ENCODE data around the gene NOL4L.

The NOL4L gene

GRCh38 chr20:32458061-32458836 lies 126.9 kb downstream of the NOL4L start:
- no peak for DNase-seq (ENCODE audit: low read depth)
- TF ChIP-seq, protein P1, sequence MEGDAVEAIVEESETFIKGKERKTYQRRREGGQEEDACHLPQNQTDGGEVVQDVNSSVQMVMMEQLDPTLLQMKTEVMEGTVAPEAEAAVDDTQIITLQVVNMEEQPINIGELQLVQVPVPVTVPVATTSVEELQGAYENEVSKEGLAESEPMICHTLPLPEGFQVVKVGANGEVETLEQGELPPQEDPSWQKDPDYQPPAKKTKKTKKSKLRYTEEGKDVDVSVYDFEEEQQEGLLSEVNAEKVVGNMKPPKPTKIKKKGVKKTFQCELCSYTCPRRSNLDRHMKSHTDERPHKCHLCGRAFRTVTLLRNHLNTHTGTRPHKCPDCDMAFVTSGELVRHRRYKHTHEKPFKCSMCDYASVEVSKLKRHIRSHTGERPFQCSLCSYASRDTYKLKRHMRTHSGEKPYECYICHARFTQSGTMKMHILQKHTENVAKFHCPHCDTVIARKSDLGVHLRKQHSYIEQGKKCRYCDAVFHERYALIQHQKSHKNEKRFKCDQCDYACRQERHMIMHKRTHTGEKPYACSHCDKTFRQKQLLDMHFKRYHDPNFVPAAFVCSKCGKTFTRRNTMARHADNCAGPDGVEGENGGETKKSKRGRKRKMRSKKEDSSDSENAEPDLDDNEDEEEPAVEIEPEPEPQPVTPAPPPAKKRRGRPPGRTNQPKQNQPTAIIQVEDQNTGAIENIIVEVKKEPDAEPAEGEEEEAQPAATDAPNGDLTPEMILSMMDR (IDR thresholded peaks at IDR 0.05; ENCODE audit: insufficient read depth, low read depth, low read length, missing control alignments), result no peak
- no peak overlapping the region for H3K4me3 ChIP-seq (ENCODE audit: low read depth, low read length)

- peak overlapping the region; percentile 35 for H3K4me3 ChIP-seq (ENCODE audit: low read depth, low read length)
- peak; percentile 42 for DNase-seq (ENCODE audit: low read depth)
- TF ChIP-seq, protein P1 (IDR thresholded peaks at IDR 0.05; ENCODE audit: insufficient read depth, low read depth, low read length, missing control alignments), result no peak
Observed at GRCh38 chr20:32457479-32457986, 127.6 kb downstream of the NOL4L start.

DNA sequence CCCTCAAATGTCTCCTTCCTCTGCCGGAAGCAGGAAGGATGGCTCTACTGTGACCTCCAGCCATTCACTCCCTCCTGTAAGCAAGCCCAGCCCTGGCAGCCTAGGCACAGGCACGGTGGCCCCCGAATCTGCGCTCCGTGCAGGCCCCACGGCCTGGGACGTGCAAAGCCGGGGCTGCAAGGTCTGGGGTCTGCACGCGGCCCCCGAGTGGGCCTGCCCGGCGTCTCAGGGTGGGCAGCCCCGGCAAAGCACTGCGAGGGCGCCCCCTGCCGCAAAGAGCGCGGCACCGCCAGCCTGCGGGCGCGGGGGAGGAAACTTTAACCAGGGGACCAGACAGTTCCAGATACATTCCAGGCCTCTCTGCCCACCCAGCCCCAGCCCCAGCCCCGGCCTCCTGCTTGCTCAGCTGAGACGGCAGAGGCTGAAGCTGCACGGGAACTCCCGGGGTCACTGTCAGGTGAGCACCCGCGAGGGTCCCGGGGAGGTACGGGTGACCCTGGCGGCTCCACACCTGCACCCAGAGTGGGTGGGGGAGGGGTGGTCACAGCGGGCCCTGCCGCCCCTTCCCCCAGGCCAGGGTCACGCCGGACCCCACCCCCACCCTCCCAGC lies 128.2 kb downstream of the NOL4L start:
- peak; percentile 41 for DNase-seq (ENCODE audit: low read depth)
- H3K4me3 ChIP-seq (ENCODE audit: low read depth, low read length), result peak overlapping the region; percentile 35

DNA sequence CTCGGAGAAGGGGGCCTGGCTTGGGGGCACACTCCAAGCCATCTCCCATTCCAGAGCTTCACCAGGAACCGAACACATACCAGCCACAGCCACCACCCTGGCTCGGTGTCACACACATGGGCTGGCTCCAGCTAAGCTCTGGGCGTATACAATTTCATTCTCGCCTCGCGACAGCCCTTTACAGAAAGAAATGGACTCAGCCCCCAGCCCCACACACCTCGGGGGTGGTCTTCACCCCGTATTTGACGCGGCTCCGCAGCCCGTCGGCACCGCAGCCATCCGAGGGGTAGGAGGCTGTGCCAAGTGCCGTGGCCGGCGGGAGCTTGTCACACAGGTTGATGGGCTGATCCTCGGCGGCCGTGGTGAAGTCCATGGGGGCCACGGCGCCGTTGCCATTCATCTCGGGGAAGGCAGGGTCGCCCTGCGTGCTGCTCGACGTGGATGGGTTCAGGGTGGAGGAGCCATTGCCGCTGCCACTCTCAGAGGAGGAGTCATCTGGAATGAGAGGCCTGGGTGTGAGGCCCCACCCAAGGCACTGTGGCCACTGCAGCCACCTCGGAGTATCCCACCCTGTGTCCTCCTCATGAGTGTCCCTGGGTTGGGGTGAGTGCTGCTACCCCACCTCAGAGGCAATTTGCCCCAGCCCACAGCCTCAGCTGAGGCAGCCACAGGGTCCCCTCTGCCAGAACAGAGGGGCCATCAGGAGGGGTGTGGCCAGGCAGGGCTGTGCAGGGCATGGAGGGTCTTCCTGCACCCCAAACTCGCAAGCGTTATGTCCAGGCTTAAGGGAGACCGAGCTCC lies 129.0 kb downstream of the NOL4L start:
- TF ChIP-seq, protein P1 (IDR thresholded peaks at IDR 0.05; ENCODE audit: insufficient read depth, low read depth, low read length, missing control alignments), result no peak
- no peak overlapping the region for H3K4me3 ChIP-seq (ENCODE audit: low read depth, low read length)

More for the DNA sequence above, 128.2 kb downstream of the NOL4L start:
- TF ChIP-seq, protein P1 (IDR thresholded peaks at IDR 0.05; ENCODE audit: insufficient read depth, low read depth, low read length, missing control alignments), result peak; percentile 74

DNA sequence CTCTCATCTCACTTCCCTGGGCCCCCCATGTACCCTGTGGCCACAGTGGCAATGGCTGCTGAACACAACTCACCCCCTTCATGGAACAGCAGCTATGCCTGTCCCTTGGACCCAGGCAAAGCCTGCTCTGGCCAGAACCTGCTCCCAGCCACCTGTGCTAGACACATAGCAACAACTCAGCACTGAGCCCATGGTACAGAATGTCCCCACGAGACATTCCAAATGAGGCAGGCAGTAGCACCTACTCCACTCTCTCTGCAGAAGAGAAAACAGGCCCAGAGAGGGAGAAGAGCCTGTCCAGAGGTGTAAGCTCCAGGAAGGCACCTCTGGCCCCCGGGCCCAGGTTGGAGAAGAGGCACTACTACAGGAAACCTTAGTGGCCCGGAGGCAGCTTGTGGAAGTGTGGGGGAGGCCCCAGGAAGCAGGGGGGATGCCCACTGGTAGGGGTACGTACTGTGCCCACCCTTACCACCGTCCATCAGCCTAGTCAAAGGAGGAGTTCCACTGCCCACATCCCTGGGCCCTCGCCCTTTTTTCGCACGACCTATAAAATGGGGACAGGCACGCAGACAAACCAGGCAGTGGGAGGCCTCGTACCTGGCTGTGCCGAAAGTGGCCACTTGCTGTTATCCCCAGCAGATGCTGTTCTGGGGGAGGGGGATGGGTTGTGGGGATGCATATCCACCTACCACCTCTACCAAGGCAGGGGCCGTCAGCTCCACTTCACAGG lies 129.8 kb downstream of the NOL4L start:
- no peak overlapping the region for H3K4me3 ChIP-seq (ENCODE audit: low read depth, low read length)
- no peak for DNase-seq (ENCODE audit: low read depth)
- TF ChIP-seq, protein P1 (IDR thresholded peaks at IDR 0.05; ENCODE audit: insufficient read depth, low read depth, low read length, missing control alignments), result no peak

More for the DNA sequence above, 129.0 kb downstream of the NOL4L start:
- DNase-seq (ENCODE audit: low read depth), result no peak
